ENCODE results near the gene TENT4B. TPM values are rescaled to one million over a fixed set of nuclear protein-coding genes. Genes with fewer than 3 reads are reported as not detected.
A peak's percentile ranks its signal among the peaks of the same experiment; 100 is the strongest.

TENT4B gene
- polyA plus RNA-seq, 2 of the 4 experiments (the other 2 are of a cell fraction), result 12.2 to 19.4 TPM

DNA sequence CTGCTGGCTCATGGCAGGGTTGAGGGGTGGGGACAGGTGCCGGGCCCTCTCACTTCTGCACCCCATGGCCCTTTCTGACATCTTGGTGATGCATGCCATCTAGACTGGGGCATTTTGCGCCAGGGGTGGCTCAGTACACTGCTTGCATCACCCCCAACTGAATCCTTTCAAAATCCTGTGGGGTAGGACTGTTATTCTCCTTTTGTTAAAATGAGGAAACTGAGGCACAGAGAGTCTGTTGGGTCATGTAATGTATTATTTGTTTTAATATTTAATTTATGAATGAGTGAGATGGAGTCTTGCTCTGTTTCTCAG is 123.2 kb downstream of the TENT4B start:
- Histone ChIP-seq H3K4me1 (no peaks in the 10 kb centered on the region), H3K4me2 (no peak overlapping the region), H3K4me3 (no peak overlapping the region), H3K27ac (no peak overlapping the region), H3K9me3 (no peaks in the 10 kb centered on the region)
- ChIA-PET CTCF (no interaction called here), POLR2A (no interaction called here)
- FAIRE-seq, result no peak
- DNase-seq (ENCODE audit: low read depth in 1 of 2, low spot score in 1 of 2), result no peak
- no peak for TF ChIP-seq MAFK (IDR thresholded peaks at IDR 0.05; ENCODE audit: partially characterized antibody)
- TF ChIP-seq HOXB13 (CRISPR knock-in tag; IDR thresholded peaks at IDR 0.05; ENCODE audit: low read depth), result no peak
- WGBS (ENCODE audit: missing lambda C conversion rate), result 90% methylated on average over 2 of the region's 2 CpGs
- no peak for ATAC-seq

DNA sequence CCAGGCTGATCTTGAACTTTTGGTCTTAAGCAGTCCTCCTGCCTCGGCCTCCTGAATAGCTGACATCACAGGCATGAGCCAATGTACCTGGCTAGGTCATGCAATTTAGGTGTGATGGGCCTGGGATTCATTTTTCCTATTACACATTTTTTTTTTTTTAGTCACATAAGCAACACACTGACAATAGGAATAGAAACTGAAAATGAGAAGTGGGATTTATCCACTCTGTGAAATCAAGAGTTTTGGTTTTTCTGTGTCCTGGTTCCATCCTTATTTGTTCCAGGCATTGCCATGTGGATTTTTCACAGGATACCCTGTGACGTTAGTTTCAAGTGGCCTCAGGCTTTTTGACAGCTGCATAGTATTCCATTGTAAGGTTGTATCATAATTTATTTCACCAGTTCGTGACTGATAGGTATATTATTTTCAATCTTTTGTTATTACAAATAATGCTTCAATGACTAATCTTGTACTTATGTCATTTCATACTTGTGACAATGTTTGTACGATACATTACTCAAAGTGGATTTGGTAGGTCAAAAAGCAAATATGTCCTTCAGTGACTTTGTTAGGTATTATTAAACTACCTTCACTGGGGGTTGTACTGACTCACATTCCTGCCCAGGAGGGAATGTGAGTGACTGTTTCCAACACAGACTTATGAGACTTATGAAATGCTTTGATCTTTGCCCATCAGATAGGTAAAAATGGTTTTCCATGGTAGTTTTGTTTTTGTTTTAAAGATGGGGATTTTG is 123.9 kb downstream of the TENT4B start:
- no peak for FAIRE-seq
- H3K4me3 ChIP-seq, result no peak overlapping the region
- no peak for ATAC-seq
- H3K27ac ChIP-seq, result no peak overlapping the region
- TF ChIP-seq CHD4 (IDR thresholded peaks at IDR 0.05; ENCODE audit: borderline replicate concordance) (peak; percentile 38; the same call in 1 of the 2 replicates), KDM1A (IDR thresholded peaks at IDR 0.05; ENCODE audit: low read depth) (0 out of 2 replicates have a peak, but pooled peaks have one; percentile 50), JUNB (IDR thresholded peaks at IDR 0.05) (peak; percentile 53), BHLHE40 (IDR thresholded peaks at IDR 0.05; ENCODE audit: low read depth, low read length) (no peak), GATA3 (IDR thresholded peaks at IDR 0.05; ENCODE audit: borderline replicate concordance) (peak; percentile 27; the same call in 1 of the 2 replicates)
- DNase-seq (ENCODE audit: low read depth in 1 of 2, low spot score in 1 of 2), result peak in 1 of 2 experiments; percentile 36
- POLR2A ChIA-PET, result no interaction called here
- H3K9me3 ChIP-seq, result no peaks in the 10 kb centered on the region
- CTCF ChIA-PET, result no interaction called here
- no peaks in the 10 kb centered on the region for H3K4me1 ChIP-seq
- 51% methylated on average over 4 of the region's 4 CpGs for WGBS (ENCODE audit: missing lambda C conversion rate)
- H3K4me2 ChIP-seq, result no peak overlapping the region

GRCh38 chr16:50278251-50278650 is 125.1 kb downstream of the TENT4B start:
- TF ChIP-seq RFX5 (IDR thresholded peaks at IDR 0.05), result no peak
- no peak for TF ChIP-seq POLR2A (IDR thresholded peaks at IDR 0.05; ENCODE audit: low read length)
- TF ChIP-seq REST (IDR thresholded peaks at IDR 0.05), result no peak
- TF ChIP-seq, protein P1, sequence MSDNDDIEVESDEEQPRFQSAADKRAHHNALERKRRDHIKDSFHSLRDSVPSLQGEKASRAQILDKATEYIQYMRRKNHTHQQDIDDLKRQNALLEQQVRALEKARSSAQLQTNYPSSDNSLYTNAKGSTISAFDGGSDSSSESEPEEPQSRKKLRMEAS (IDR thresholded peaks at IDR 0.05), result no peak
- TF ChIP-seq, protein P2, sequence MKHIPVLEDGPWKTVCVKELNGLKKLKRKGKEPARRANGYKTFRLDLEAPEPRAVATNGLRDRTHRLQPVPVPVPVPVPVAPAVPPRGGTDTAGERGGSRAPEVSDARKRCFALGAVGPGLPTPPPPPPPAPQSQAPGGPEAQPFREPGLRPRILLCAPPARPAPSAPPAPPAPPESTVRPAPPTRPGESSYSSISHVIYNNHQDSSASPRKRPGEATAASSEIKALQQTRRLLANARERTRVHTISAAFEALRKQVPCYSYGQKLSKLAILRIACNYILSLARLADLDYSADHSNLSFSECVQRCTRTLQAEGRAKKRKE (CRISPR knock-in tag; IDR thresholded peaks at IDR 0.05; ENCODE audit: low read depth), result no peak
- TF ChIP-seq SREBF2 (IDR thresholded peaks at IDR 0.05), result no peak
- no peak for TF ChIP-seq FOXS1 (CRISPR knock-in tag; IDR thresholded peaks at IDR 0.05)
- no peak for TF ChIP-seq MAZ (IDR thresholded peaks at IDR 0.05; ENCODE audit: borderline replicate concordance, low read depth, low read length)
- TF ChIP-seq HOXB5 (CRISPR knock-in tag; IDR thresholded peaks at IDR 0.05), result no peak
- no peak for TF ChIP-seq ZC3H11A (IDR thresholded peaks at IDR 0.05)
- no peak for TF ChIP-seq FOSL2 (IDR thresholded peaks at IDR 0.05)
- TF ChIP-seq FOSL2 (CRISPR knock-in tag; IDR thresholded peaks at IDR 0.05), result no peak
- TF ChIP-seq CHD2 (IDR thresholded peaks at IDR 0.05; ENCODE audit: low read length, partially characterized antibody), result no peak
- no peak for TF ChIP-seq CEBPB (IDR thresholded peaks at IDR 0.05)
- TF ChIP-seq FOSB (CRISPR knock-in tag; IDR thresholded peaks at IDR 0.05), result no peak
- TF ChIP-seq, protein P3, sequence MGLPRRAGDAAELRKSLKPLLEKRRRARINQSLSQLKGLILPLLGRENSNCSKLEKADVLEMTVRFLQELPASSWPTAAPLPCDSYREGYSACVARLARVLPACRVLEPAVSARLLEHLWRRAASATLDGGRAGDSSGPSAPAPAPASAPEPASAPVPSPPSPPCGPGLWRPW (IDR thresholded peaks at IDR 0.05), result no peak
- no peak for TF ChIP-seq PHF8 (IDR thresholded peaks at IDR 0.05; ENCODE audit: borderline replicate concordance, low read depth)
- DNase-seq (ENCODE audit: low read depth in 1 of 2, low spot score in 1 of 2) (no peak), FAIRE-seq (no peak), ATAC-seq (no peak)
- 87% methylated on average over 3 of the region's 3 CpGs for WGBS (ENCODE audit: missing lambda C conversion rate)
- no peaks in the 10 kb centered on the region for H3K9me3 ChIP-seq
- ChIA-PET CTCF (interaction anchor here (0.6 to 1.3 kb wide), 2 partner anchors 10 to 381 kb away, joined by 3 to 6 read pairs; no protein-coding TSS in a partner anchor), POLR2A (no interaction called here)
- no peak overlapping the region for H3K27ac ChIP-seq
- H3K4me3 ChIP-seq, result no peak overlapping the region
- no peak overlapping the region for H3K4me2 ChIP-seq
- no peaks in the 10 kb centered on the region for H3K4me1 ChIP-seq

Data from A549 (cell line).